ENCODE results near the gene HIVEP3. TPM values are rescaled to one million over a fixed set of nuclear protein-coding genes. Genes with fewer than 3 reads are reported as not detected.

The HIVEP3 gene
- polyA plus RNA-seq, 1 donor (not counting 4 experiments of a cell fraction or from before 2014, with no cell fraction given): 1.1 TPM

DNA sequence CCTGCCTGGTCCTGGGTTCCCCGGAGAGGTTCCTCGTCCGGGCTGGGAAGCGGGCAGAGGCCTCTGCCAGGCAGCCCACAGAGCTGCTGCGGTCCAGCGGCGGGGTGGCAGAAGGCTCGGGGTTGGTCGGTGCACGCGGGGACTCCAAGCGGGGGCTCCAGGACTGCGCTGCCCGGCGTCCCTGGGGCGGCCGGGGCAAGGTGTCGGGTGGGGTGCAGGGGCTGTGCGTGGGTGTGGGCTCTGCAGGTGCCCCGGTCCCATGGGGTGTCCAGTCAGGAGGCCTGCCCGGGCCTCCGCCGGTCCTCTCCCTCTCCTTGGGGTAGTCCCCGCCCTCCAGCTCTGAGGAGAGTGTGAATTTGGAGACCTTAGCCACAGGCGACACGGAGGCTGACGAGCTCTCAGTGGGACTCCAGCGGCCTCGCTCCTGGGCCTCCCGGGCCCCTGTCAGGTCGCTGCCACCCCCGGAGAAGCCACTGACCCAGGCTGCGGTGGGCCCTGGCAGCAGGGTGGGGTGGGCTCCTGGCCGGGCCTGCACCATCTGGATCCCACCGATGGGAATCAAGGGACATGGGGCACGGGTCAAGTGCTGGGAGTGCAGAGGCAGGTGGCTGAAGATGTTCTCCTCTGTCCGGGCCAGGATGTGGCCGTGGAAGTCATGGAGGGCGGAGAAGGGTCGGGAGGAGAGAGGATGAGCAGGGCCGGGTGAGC is 408.0 kb downstream of the HIVEP3 start:
- Histone ChIP-seq H3K4me3 (ENCODE audit: control insufficient read depth in 2 of 3, extremely low read depth in 1 of 3, insufficient read depth in 2 of 3, low read depth in 1 of 3, low read length in 3 of 3) (no peak overlapping the region), H3K9me1 (ENCODE audit: control insufficient read depth, extremely low read depth, insufficient read depth, low read length) (no peaks in the 10 kb centered on the region), H3K36me3 (ENCODE audit: control insufficient read depth in 2 of 2, extremely low read depth in 1 of 2, insufficient read depth in 2 of 2, low read length in 2 of 2) (no peaks in the 10 kb centered on the region), H3K9ac (ENCODE audit: control insufficient read depth, extremely low read depth, insufficient read depth, low read length) (no peak overlapping the region), H2AFZ (ENCODE audit: control insufficient read depth, low read length) (no peak overlapping the region), H3K79me2 (ENCODE audit: control insufficient read depth, insufficient read depth, low read length) (no peaks in the 10 kb centered on the region), H3K27me3 (ENCODE audit: control insufficient read depth, extremely low read depth, insufficient read depth, low read length) (no peaks in the 10 kb centered on the region), H3K4me2 (ENCODE audit: control insufficient read depth, extremely low read depth, insufficient read depth, low read depth, low read length) (no peak overlapping the region), H3K4me1 (ENCODE audit: control insufficient read depth, extremely low read depth, insufficient read depth, low read length) (peaks cover 2% of the 10 kb centered on the region), H3K27ac (ENCODE audit: control insufficient read depth, insufficient read depth, low read length) (no peak overlapping the region), H3K9me3 (ENCODE audit: control insufficient read depth, low read depth, low read length) (no peaks in the 10 kb centered on the region), H4K20me1 (ENCODE audit: control insufficient read depth, extremely low read depth, insufficient read depth, low read length) (no peaks in the 10 kb centered on the region)
- no peak for TF ChIP-seq CTCF (optimal IDR thresholded peaks at IDR 0.05 in 1 of 3, IDR thresholded peaks at IDR 0.05 in 1 of 3, conservative IDR thresholded peaks at IDR 0.05 in 1 of 3; ENCODE audit: extremely low read depth in 1 of 3, insufficient read depth in 2 of 3, low read length in 3 of 3)
- TF ChIP-seq EZH2 (IDR thresholded peaks at IDR 0.05; ENCODE audit: low read length): no peak
- DNase-seq (ENCODE audit: low read depth, low spot score): no peak
- dilution Hi-C loops (cut with MboI; ENCODE audit: extremely low pct_ligation_motif_present, low sequenced_read_pairs): no loop called here
- FAIRE-seq: no peak

DNA sequence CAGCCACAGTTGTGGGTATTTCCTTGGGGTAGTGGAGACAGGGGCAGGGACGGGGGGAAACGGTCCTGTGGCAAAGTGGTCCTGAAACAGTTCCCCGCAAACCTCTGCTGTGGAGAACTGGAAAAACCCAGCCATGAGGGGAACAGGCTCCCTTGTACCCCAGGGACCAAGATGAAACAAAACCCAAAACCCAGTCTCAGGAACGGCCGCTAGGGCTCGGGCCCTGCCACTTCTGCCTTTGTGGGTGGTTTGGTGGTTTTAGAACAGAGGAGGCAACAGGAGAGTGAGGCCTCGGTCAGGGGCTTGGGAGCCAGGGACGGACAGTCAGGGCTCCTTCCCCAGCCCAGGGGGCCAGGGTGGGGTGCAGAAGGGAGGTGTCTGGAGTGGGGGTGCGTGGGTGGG is 409.5 kb downstream of the HIVEP3 start:
- peaks cover 4% of the 10 kb centered on the region for H3K4me1 ChIP-seq (ENCODE audit: control insufficient read depth, extremely low read depth, insufficient read depth, low read length)
- dilution Hi-C loops (cut with MboI; ENCODE audit: extremely low pct_ligation_motif_present, low sequenced_read_pairs): no loop called here
- no peak overlapping the region for H3K27ac ChIP-seq (ENCODE audit: control insufficient read depth, insufficient read depth, low read length)

More for the DNA sequence above, 409.5 kb downstream of the HIVEP3 start:
- Histone ChIP-seq H2AFZ (ENCODE audit: control insufficient read depth, low read length) (no peak overlapping the region), H3K9ac (ENCODE audit: control insufficient read depth, extremely low read depth, insufficient read depth, low read length) (no peak overlapping the region), H3K9me3 (ENCODE audit: control insufficient read depth, low read depth, low read length) (no peaks in the 10 kb centered on the region), H3K36me3 (ENCODE audit: control insufficient read depth in 2 of 2, extremely low read depth in 1 of 2, insufficient read depth in 2 of 2, low read length in 2 of 2) (no peaks in the 10 kb centered on the region), H3K9me1 (ENCODE audit: control insufficient read depth, extremely low read depth, insufficient read depth, low read length) (no peaks in the 10 kb centered on the region), H3K4me2 (ENCODE audit: control insufficient read depth, extremely low read depth, insufficient read depth, low read depth, low read length) (no peak overlapping the region), H3K79me2 (ENCODE audit: control insufficient read depth, insufficient read depth, low read length) (no peaks in the 10 kb centered on the region), H3K4me3 (ENCODE audit: control insufficient read depth in 2 of 3, extremely low read depth in 1 of 3, insufficient read depth in 2 of 3, low read depth in 1 of 3, low read length in 3 of 3) (no peak overlapping the region), H4K20me1 (ENCODE audit: control insufficient read depth, extremely low read depth, insufficient read depth, low read length) (no peaks in the 10 kb centered on the region), H3K27me3 (ENCODE audit: control insufficient read depth, extremely low read depth, insufficient read depth, low read length) (no peaks in the 10 kb centered on the region)
- FAIRE-seq: no peak
- no peak for DNase-seq (ENCODE audit: low read depth, low spot score)
- TF ChIP-seq CTCF (optimal IDR thresholded peaks at IDR 0.05 in 1 of 3, IDR thresholded peaks at IDR 0.05 in 1 of 3, conservative IDR thresholded peaks at IDR 0.05 in 1 of 3; ENCODE audit: extremely low read depth in 1 of 3, insufficient read depth in 2 of 3, low read length in 3 of 3) (no peak), EZH2 (IDR thresholded peaks at IDR 0.05; ENCODE audit: low read length) (no peak)

All from keratinocyte (primary cell).